Measurements from ENCODE around the gene SLCO2B1.

SLCO2B1 gene

DNA sequence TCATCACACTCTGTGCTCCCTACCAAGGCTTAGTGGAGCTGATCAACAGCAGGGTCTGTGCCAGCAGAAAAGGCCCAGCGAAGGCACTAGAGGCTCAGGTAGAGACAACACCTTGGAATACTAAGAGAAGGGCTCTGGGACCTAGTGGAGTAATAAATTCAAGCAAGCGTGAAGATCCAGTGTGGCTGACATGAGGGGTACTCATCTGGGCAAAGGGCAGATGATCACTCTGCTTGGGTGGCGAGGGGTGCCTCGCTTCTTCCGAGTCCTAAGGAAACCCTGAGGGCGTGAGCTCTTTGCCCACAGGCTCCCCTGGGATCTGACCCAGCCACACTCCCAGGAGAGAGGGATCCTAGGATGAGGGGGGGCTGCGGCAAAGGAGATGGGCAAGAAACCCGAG, 86.1 kb downstream of the SLCO2B1 start:
- Mint-ChIP-seq H3K9me3 (ENCODE audit: low read depth) (no peaks in the 10 kb centered on the region), H3K27me3 (peaks cover 17% of the 10 kb centered on the region), H3K36me3 (no peaks in the 10 kb centered on the region), H3K4me3 (no peak overlapping the region), H3K27ac (no peak overlapping the region), H3K4me1 (ENCODE audit: low read depth) (peaks cover 6% of the 10 kb centered on the region)

GRCh38 chr11:75238595-75239440, 87.9 kb downstream of the SLCO2B1 start:
- Mint-ChIP-seq H3K9me3 (ENCODE audit: low read depth) (no peaks in the 10 kb centered on the region), H3K4me3 (peak overlapping the region; percentile 12)

DNA sequence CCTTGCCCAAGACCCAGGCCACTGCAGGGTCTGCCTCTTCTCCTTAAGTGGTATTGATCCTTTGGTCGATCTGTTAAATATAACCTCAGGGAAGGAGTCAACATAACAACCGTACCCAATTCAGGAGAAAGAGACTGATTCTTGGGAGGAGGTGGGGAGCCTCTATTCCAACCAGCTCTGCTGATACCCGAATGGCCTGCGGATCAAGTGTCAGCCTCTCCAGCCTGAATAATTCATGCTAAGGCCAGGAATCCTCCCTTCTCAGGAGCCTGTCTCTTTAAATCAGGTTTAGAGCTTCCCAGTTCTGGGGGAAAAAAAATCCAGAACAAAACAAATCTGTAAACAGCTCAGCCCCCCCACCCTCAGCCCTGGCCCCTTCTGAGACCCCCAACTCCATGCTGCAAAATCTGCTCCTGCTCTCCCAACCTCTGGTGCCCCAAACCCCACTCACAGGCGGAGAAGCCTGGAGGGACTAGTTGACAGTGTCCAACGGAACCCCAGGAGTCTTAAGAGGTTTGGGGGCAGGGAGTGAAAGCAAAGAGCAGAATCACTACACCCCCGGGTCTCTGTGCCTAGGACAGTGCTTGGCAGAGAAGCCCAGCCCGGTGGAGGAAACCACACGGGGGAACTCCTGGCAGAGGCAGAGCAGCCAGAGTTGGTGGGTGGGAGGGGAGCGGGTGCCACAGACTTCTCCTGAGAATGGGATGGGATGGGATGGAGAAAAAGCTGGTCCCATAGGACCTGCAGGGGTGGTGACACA, 88.8 kb downstream of the SLCO2B1 start:
- H3K27ac Mint-ChIP-seq = no peak overlapping the region
- H3K4me1 Mint-ChIP-seq (ENCODE audit: low read depth) = peaks cover 10% of the 10 kb centered on the region
- peak overlapping the region; percentile 74 for H3K4me3 Mint-ChIP-seq
- H3K9me3 Mint-ChIP-seq (ENCODE audit: low read depth) = no peaks in the 10 kb centered on the region
- H3K36me3 Mint-ChIP-seq = no peaks in the 10 kb centered on the region
- H3K27me3 Mint-ChIP-seq = peaks cover 20% of the 10 kb centered on the region

More at GRCh38 chr11:75238595-75239440, 87.9 kb downstream of the SLCO2B1 start:
- H3K27me3 Mint-ChIP-seq = peaks cover 22% of the 10 kb centered on the region
- H3K27ac Mint-ChIP-seq = no peak overlapping the region
- H3K4me1 Mint-ChIP-seq (ENCODE audit: low read depth) = peaks cover 10% of the 10 kb centered on the region
- H3K36me3 Mint-ChIP-seq = no peaks in the 10 kb centered on the region

- Mint-ChIP-seq H3K4me1 (ENCODE audit: low read depth) (peaks cover 10% of the 10 kb centered on the region), H3K27ac (no peak within 1 kb of the TSS), H3K9me3 (ENCODE audit: low read depth) (no peaks in the 10 kb centered on the region), H3K4me3 (peak within 1 kb of the TSS; percentile 74), H3K36me3 (no peaks in the 10 kb centered on the region), H3K27me3 (peaks cover 20% of the 10 kb centered on the region)
Observed at GRCh38 chr11:75240311-75241035, 89.6 kb downstream of the SLCO2B1 start, which contains the start of gene TPBGL. Gene TPBGL (plus strand): TSS chr11:75240774. CDS start chr11:75241050, 276 bp downstream.

DNA sequence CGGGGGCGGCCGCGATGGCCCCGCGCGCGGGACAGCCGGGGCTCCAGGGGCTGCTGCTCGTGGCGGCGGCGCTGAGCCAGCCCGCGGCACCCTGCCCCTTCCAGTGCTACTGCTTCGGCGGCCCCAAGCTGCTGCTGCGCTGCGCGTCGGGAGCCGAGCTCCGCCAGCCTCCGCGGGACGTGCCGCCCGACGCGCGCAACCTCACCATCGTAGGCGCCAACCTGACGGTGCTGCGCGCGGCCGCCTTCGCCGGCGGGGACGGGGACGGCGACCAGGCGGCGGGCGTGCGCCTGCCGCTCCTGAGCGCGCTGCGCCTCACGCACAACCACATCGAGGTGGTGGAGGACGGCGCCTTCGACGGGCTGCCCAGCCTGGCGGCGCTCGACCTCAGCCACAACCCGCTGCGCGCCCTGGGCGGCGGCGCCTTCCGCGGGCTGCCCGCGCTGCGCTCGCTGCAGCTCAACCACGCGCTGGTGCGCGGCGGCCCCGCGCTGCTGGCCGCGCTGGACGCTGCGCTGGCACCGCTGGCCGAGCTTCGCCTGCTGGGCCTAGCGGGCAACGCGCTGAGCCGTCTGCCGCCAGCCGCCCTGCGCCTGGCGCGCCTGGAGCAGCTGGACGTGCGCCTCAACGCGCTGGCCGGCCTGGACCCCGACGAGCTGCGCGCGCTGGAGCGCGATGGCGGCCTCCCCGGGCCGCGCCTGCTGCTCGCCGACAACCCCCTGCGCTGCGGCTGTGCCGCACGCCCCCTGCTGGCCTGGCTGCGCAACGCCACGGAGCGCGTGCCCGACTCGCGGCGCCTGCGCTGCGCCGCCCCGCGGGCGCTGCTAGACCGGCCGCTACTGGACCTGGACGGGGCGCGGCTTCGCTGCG, 90.4 kb downstream of the SLCO2B1 start:
- no peak overlapping the region for H3K27ac Mint-ChIP-seq
- H3K4me3 Mint-ChIP-seq = peak overlapping the region; percentile 72
- peaks cover 10% of the 10 kb centered on the region for H3K4me1 Mint-ChIP-seq (ENCODE audit: low read depth)
- H3K36me3 Mint-ChIP-seq = no peaks in the 10 kb centered on the region
- peaks cover 18% of the 10 kb centered on the region for H3K27me3 Mint-ChIP-seq
- no peaks in the 10 kb centered on the region for H3K9me3 Mint-ChIP-seq (ENCODE audit: low read depth)

GRCh38 chr11:75241906-75242644, 91.2 kb downstream of the SLCO2B1 start:
- H3K27me3 Mint-ChIP-seq = peaks cover 18% of the 10 kb centered on the region
- H3K4me3 Mint-ChIP-seq = peak overlapping the region; percentile 81
- no peaks in the 10 kb centered on the region for H3K36me3 Mint-ChIP-seq
- no peak overlapping the region for H3K27ac Mint-ChIP-seq
- peaks cover 10% of the 10 kb centered on the region for H3K4me1 Mint-ChIP-seq (ENCODE audit: low read depth)
- no peaks in the 10 kb centered on the region for H3K9me3 Mint-ChIP-seq (ENCODE audit: low read depth)

- H3K27ac Mint-ChIP-seq = no peak overlapping the region
- H3K9me3 Mint-ChIP-seq (ENCODE audit: low read depth) = no peaks in the 10 kb centered on the region
- H3K4me3 Mint-ChIP-seq = peak overlapping the region; percentile 81
- H3K27me3 Mint-ChIP-seq = peaks cover 16% of the 10 kb centered on the region
- no peaks in the 10 kb centered on the region for H3K36me3 Mint-ChIP-seq
- peaks cover 10% of the 10 kb centered on the region for H3K4me1 Mint-ChIP-seq (ENCODE audit: low read depth)
Observed at GRCh38 chr11:75242722-75243600, 92.1 kb downstream of the SLCO2B1 start.

DNA sequence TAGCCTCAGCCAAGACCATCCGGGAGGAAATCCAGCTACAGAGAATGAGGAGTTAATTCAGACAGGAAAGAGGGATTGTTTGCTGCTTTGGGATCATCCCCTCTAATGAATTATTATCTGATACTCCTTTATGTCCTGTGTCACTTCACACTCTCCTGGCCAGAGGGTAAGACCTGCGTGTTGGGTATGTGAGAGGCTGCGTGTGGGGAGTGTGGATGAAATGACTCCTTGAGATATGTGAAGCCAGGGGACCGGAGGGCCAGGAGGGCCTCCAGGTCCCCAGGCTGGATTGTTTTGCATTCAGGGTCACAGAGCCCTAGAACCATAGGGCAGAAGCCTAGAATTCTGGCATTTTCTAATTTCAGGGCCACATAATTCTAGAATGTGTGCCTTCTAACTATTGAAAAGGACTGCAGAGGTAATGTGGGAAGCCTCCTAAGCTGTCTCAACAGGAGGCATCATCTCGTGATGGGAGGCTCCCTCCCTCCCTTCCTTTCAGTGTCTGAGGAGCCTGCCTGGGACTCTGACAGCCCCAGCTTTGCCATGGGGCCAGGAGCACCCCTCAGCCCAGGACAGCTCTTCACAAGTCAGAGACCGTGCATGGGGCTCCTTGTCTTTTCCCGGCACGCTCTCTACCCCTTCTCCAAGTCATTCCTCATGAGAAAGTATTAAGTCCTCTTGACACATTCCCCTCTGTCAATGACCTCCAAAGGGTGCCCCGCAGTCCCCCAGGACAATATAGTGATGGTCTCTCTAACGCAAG, 93.3 kb downstream of the SLCO2B1 start:
- Mint-ChIP-seq H3K36me3 (no peaks in the 10 kb centered on the region), H3K4me3 (no peak overlapping the region), H3K4me1 (ENCODE audit: low read depth) (peaks cover 13% of the 10 kb centered on the region), H3K27me3 (peaks cover 12% of the 10 kb centered on the region), H3K27ac (no peak overlapping the region), H3K9me3 (ENCODE audit: low read depth) (no peaks in the 10 kb centered on the region)

DNA sequence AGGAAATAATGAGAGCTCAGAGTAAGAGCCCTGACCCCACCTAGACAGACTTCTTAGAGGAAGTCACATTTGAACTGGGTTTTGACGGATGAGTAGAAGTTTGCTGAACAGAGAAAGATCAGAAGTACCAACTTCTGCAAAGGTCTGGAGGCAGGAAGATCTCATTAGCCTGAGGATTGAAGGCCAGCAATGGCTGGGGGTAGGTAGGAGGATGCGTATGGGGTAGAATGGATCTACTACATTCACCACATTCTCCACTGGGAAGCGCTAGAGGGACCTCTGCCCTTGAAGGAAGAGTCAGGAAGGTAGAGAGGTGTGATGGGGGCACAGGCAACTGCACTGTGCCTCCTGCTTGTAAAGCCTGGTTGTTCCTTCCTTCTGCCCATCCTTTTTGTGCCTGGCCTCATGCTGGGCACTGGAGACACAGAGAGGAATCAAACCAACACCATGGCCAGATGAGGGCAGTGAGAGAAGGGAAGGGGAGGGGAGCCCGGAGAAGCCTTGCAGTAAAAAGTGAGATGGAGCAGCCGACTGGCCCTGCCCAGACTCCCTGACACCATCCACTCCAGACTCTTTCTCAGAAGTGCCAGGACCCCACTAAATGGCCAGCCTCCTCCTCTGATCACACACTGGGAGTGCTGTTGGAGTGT, 94.6 kb downstream of the SLCO2B1 start:
- Mint-ChIP-seq H3K36me3 (no peaks in the 10 kb centered on the region), H3K27ac (no peak overlapping the region), H3K4me1 (ENCODE audit: low read depth) (peaks cover 8% of the 10 kb centered on the region), H3K27me3 (peaks cover 10% of the 10 kb centered on the region), H3K4me3 (no peak overlapping the region), H3K9me3 (ENCODE audit: low read depth) (no peaks in the 10 kb centered on the region)

DNA sequence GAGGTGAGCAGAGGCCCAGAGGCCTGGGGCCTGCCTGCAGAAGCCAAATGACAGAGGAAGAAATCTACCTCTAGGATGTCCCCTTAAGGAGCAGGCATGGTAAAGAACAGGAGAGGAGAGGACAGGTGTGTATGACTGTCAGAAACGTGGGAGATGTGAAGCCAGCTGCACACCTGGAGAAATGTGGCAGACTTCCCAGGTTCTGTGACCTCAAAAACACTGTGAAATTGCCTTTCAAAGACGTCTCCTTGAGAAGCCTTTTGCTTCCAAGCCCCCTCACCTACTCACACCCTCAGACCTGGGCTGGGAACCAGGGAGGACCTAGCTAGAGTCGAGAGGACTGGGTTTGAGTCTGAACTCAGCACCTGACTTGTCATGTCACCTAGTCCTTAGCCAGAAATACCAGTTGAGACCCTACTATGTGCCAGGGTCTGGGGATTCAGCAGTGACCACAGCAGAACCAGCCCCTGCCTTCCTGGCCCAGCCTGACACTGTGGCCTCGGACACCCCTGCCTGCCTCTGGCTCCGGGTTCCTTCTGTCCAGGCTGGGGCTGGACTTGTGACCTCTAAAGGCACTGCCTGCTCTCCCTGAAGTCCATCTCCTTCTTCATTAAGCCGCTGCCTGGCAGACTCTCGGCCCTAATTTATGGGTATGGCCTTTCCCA, 95.2 kb downstream of the SLCO2B1 start:
- peaks cover 8% of the 10 kb centered on the region for H3K4me1 Mint-ChIP-seq (ENCODE audit: low read depth)
- H3K27me3 Mint-ChIP-seq = peaks cover 10% of the 10 kb centered on the region
- H3K36me3 Mint-ChIP-seq = no peaks in the 10 kb centered on the region
- H3K27ac Mint-ChIP-seq = no peak overlapping the region
- no peaks in the 10 kb centered on the region for H3K9me3 Mint-ChIP-seq (ENCODE audit: low read depth)
- H3K4me3 Mint-ChIP-seq = no peak overlapping the region

- Mint-ChIP-seq H3K36me3 (no peaks in the 10 kb centered on the region), H3K4me1 (ENCODE audit: low read depth) (peaks cover 8% of the 10 kb centered on the region), H3K9me3 (ENCODE audit: low read depth) (no peaks in the 10 kb centered on the region), H3K27me3 (peaks cover 10% of the 10 kb centered on the region), H3K27ac (no peak overlapping the region), H3K4me3 (no peak overlapping the region)
Observed at GRCh38 chr11:75246671-75247350, 95.9 kb downstream of the SLCO2B1 start.

All from activated naive CD8-positive, alpha-beta T cell (primary cell).